ENCODE results near the gene PXK. TPM values are rescaled to one million over a fixed set of nuclear protein-coding genes. Genes with fewer than 3 reads are reported as not detected.

The PXK gene
- total RNA-seq, 2 donors from 2014 or later = 19.6 to 21.8 TPM

DNA sequence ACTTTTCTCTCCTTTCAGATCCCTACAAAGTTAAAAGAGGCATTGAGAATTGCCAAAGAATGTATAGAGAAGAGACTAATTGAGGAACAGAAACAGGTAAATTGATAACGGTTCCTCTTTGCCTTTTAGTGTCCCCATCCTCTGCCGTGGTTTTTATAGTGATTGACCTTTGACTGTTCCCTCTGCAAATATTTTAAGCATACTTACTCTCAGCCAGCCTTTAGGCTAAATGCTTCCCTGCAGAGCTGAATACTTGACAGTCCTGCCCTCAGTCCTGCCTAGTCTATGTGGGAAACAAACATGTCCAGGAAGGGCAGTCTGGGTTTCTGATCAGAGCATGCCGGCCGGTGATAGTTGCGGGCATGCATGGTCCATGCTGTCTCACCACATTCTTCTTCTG, 76.2 kb downstream of the PXK start:
- H3K4me3 ChIP-seq = no peak overlapping the region
- TF ChIP-seq, protein P1, sequence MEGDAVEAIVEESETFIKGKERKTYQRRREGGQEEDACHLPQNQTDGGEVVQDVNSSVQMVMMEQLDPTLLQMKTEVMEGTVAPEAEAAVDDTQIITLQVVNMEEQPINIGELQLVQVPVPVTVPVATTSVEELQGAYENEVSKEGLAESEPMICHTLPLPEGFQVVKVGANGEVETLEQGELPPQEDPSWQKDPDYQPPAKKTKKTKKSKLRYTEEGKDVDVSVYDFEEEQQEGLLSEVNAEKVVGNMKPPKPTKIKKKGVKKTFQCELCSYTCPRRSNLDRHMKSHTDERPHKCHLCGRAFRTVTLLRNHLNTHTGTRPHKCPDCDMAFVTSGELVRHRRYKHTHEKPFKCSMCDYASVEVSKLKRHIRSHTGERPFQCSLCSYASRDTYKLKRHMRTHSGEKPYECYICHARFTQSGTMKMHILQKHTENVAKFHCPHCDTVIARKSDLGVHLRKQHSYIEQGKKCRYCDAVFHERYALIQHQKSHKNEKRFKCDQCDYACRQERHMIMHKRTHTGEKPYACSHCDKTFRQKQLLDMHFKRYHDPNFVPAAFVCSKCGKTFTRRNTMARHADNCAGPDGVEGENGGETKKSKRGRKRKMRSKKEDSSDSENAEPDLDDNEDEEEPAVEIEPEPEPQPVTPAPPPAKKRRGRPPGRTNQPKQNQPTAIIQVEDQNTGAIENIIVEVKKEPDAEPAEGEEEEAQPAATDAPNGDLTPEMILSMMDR (IDR thresholded peaks at IDR 0.05) = no peak
- no peak for TF ChIP-seq POLR2AphosphoS5 (IDR thresholded peaks at IDR 0.05)
- no peak for TF ChIP-seq POLR2A (IDR thresholded peaks at IDR 0.05)
- no peak overlapping the region for H3K27ac ChIP-seq
- intact Hi-C loops (cut with DNase I) = no loop called here
- DNase-seq (ENCODE audit: low spot score) = no peak
- H3K9me3 ChIP-seq = no peaks in the 10 kb centered on the region
- H3K36me3 ChIP-seq = no peaks in the 10 kb centered on the region
- WGBS = 71% methylated on average over 5 of the region's 5 CpGs
- H3K4me1 ChIP-seq (replicated peaks) = no peaks in the 10 kb centered on the region
- no peaks in the 10 kb centered on the region for H3K27me3 ChIP-seq (replicated peaks; ENCODE audit: insufficient read depth)

DNA sequence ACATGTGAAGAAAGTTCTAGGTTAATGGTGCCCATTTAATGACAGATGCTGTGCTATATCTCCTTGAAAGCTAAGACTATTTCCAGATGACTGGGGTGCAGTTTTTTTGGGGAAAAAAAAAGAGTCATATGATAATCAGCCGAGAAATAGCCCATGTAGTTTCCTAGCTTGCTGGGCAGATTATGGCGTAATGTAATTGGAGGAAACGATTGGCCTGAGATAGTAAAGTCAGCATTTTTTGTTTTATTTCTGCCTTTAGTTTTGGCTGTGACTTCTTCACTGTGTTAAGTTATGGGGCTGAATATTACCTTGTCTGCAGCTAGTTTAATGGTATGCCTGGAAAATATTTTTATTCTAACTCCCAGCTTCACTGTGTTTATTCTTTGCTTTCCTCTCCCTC, 77.0 kb downstream of the PXK start:
- TF ChIP-seq POLR2A (IDR thresholded peaks at IDR 0.05) (no peak), POLR2AphosphoS5 (IDR thresholded peaks at IDR 0.05) (no peak)
- TF ChIP-seq, protein P1 (IDR thresholded peaks at IDR 0.05) = no peak
- H3K36me3 ChIP-seq = no peaks in the 10 kb centered on the region
- intact Hi-C loops (cut with DNase I) = loop anchor here (5.0 to 10.0 kb wide), 2 partner anchors 87 to 225 kb away; no protein-coding TSS in a partner anchor
- no peak overlapping the region for H3K27ac ChIP-seq
- H3K4me3 ChIP-seq = no peak overlapping the region
- no peak for DNase-seq (ENCODE audit: low spot score)
- no peaks in the 10 kb centered on the region for H3K27me3 ChIP-seq (replicated peaks; ENCODE audit: insufficient read depth)
- H3K4me1 ChIP-seq (replicated peaks) = no peaks in the 10 kb centered on the region
- 96% methylated on average over 3 of the region's 3 CpGs for WGBS
- no peaks in the 10 kb centered on the region for H3K9me3 ChIP-seq

- Histone ChIP-seq H3K27ac (no peak overlapping the region), H3K9me3 (no peaks in the 10 kb centered on the region), H3K4me3 (no peak overlapping the region), H3K27me3 (replicated peaks; ENCODE audit: insufficient read depth) (no peaks in the 10 kb centered on the region), H3K36me3 (no peaks in the 10 kb centered on the region), H3K4me1 (replicated peaks) (no peaks in the 10 kb centered on the region)
- no peak for DNase-seq (ENCODE audit: low spot score)
- intact Hi-C loops (cut with DNase I) = loop anchor here (5.0 to 10.0 kb wide), 2 partner anchors 89 to 226 kb away; no protein-coding TSS in a partner anchor
- no peak for TF ChIP-seq POLR2AphosphoS5 (IDR thresholded peaks at IDR 0.05)
- TF ChIP-seq, protein P1 (IDR thresholded peaks at IDR 0.05) = no peak
- TF ChIP-seq POLR2A (IDR thresholded peaks at IDR 0.05) = no peak
- WGBS = 97% methylated on average over 3 of the region's 3 CpGs
Measured at GRCh38 chr3:58411036-58411435, 78.3 kb downstream of the PXK start.

- Histone ChIP-seq H3K36me3 (no peaks in the 10 kb centered on the region), H3K4me1 (replicated peaks) (no peaks in the 10 kb centered on the region), H3K9me3 (no peaks in the 10 kb centered on the region), H3K4me3 (no peak overlapping the region), H3K27me3 (replicated peaks; ENCODE audit: insufficient read depth) (no peaks in the 10 kb centered on the region), H3K27ac (no peak overlapping the region)
- intact Hi-C loops (cut with DNase I) = loop anchor here (5.0 to 10.0 kb wide), 2 partner anchors 90 to 227 kb away; no protein-coding TSS in a partner anchor
- TF ChIP-seq, protein P1 (IDR thresholded peaks at IDR 0.05) = no peak
- TF ChIP-seq POLR2AphosphoS5 (IDR thresholded peaks at IDR 0.05) (no peak), POLR2A (IDR thresholded peaks at IDR 0.05) (no peak)
- DNase-seq (ENCODE audit: low spot score) = no peak
- WGBS = 78% methylated on average over 8 of the region's 8 CpGs
Measured at GRCh38 chr3:58411851-58412830, 79.4 kb downstream of the PXK start.
